ENCODE measurements around the gene FCAMR.

Gene FCAMR

GRCh38 chr1:206972728-206973127 is 2.5 kb upstream of the FCAMR start:
- DNase-seq (ENCODE audit: low spot score) = no peak
- ChIA-PET POLR2A (ENCODE audit: low non-redundant PET) (no interaction called here), CTCF (interaction anchor here (0.6 to 1.7 kb wide), 4 partner anchors 9 to 424 kb away, joined by 3 to 10 read pairs (median 3); no protein-coding TSS in a partner anchor)
- TF ChIP-seq CTCF (conservative IDR thresholded peaks at IDR 0.05; ENCODE audit: low read depth) = no peak
- H3K27ac ChIP-seq = no peak overlapping the region

DNA sequence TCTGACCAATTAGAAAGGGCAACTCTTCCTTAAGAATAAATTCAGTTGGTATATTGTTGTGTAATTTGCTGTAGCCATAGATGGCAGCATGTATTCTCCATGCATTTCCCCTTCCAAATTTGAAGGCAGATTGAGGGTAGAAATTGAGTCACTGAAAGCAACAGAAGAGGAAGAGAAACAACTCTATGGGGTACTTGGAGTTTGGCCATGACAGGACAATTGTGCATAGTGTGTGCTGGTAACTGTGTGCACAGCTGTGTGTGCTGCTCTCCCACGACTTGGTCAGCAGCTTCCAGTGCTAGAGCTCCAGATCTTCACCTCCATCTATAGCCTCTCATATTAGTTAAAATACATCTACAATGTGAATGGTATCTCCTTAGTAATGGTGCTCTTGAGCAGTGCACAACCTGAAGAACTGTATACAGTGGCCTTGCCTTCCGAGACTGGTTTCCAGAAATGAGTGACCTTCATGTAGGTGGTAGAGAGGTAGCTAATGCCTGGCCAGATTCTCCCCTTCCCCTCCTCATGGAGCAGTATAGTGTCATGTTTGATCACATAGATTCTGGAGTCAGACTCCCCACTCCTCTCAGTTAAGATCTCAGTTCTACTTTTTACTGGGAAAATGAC is 882 bp upstream of the FCAMR start:
- no peak for TF ChIP-seq CTCF (conservative IDR thresholded peaks at IDR 0.05; ENCODE audit: low read depth)
- no peak overlapping the region for H3K27ac ChIP-seq
- ChIA-PET CTCF (interaction anchor here (0.6 to 2.5 kb wide), 2 partner anchors 11 to 510 kb away, joined by 3 to 9 read pairs; no protein-coding TSS in a partner anchor), POLR2A (ENCODE audit: low non-redundant PET) (no interaction called here)
- no peak for DNase-seq (ENCODE audit: low spot score)

DNA sequence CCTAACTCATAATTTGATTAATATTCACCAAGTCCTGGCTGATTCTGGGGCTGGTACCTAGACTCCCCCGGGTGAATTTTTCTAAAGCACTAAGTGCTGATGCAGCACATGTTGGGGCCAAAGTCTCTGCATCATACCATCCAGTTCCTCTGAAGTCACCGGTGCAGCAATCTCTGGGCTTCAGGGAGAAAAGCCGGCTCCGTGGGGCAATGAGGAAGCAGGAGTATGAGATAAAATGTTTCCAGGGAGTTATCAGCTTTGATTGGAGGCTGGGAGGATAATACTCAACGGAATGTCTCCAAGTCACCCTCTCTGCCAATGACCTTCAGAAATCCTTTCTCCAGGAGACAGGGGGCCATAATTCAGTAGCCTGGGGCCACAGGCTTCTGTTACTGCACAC is 1.2 kb downstream of the FCAMR start:
- ChIA-PET CTCF (interaction anchor here (2.5 kb wide), 1 partner anchor 13 kb away, joined by 9 read pairs; no protein-coding TSS in a partner anchor), POLR2A (ENCODE audit: low non-redundant PET) (no interaction called here)
- TF ChIP-seq CTCF (conservative IDR thresholded peaks at IDR 0.05; ENCODE audit: low read depth) = no peak
- no peak overlapping the region for H3K27ac ChIP-seq
- DNase-seq (ENCODE audit: low spot score) = no peak

- ChIA-PET CTCF (no interaction called here), POLR2A (ENCODE audit: low non-redundant PET) (no interaction called here)
- DNase-seq (ENCODE audit: low spot score) = no peak
- H3K27ac ChIP-seq = no peak overlapping the region
- no peak for TF ChIP-seq CTCF (conservative IDR thresholded peaks at IDR 0.05; ENCODE audit: low read depth)
Observed at GRCh38 chr1:206967096-206967849, 3.0 kb downstream of the FCAMR start.

DNA sequence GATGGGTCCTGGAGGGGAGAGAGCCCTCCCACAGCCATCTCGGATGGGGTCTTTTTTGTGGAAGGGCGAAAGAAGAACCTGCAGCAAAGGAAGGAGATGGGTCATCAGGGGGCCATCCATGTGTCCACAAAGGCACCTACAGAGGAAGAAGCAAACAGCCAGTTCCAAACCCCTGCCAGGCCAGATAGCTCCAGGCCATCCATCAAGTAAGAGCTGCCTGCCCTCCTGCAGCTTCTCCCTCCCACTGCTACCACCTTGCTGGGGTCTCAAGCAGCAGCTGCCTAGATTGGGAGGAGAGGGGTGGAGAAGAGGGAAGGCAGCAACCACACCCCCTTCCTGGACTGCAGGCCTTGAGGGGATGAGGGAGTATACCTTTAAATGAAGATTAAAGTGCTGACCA is 4.5 kb downstream of the FCAMR start:
- no peak for DNase-seq (ENCODE audit: low spot score)
- no peak for TF ChIP-seq CTCF (conservative IDR thresholded peaks at IDR 0.05; ENCODE audit: low read depth)
- H3K27ac ChIP-seq = no peak overlapping the region
- ChIA-PET POLR2A (ENCODE audit: low non-redundant PET) (no interaction called here), CTCF (interaction anchor here (0.9 kb wide), 1 partner anchor 13 kb away, joined by 8 read pairs; no protein-coding TSS in a partner anchor)

DNA sequence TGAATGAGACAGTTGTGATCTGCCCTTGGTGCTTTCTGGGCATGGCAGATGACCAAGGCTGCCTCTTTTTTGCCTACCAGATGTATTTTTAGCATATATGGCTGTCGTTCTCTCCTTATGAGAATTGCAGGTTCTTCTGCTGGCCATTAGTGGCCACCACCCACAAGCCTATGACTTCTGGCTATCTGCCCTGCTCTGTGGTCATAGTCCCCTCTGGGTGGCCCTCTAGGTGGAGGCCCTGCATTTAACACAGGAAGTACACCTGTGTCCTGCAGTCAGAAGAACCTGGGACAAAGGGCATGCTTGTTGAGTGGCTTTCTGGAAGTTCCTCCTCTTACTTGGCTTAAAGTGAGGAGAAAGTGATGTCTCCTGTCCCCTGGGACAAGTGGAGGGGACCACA is 6.5 kb downstream of the FCAMR start:
- TF ChIP-seq CTCF (conservative IDR thresholded peaks at IDR 0.05; ENCODE audit: low read depth) = no peak
- CTCF ChIA-PET = interaction anchor here (0.9 kb wide), 1 partner anchor 9 kb away, joined by 3 read pairs; no protein-coding TSS in a partner anchor
- no peak overlapping the region for H3K27ac ChIP-seq
- DNase-seq (ENCODE audit: low spot score) = no peak
- POLR2A ChIA-PET (ENCODE audit: low non-redundant PET) = no interaction called here

Measured in RWPE1 (cell line).